H9 (cell line): ENCODE data around the gene C10orf120. TPM values are rescaled to one million over a fixed set of nuclear protein-coding genes. Genes with fewer than 3 reads are reported as not detected.

Experiments
- DNase-seq: peaks from one replicate; pipeline ENCODE4 v3.0.0-alpha.2; 2017
- H2AFZ ChIP-seq: one replicate; pipeline ENCODE4 v1.6.1; 2013; ENCODE audit warnings: mild to moderate bottlenecking, low read length, control low read depth, moderate library complexity
- H2AK5ac ChIP-seq: 2 replicates; pipeline ENCODE4 v1.6.1; 2013; ENCODE audit warnings: low read length, control low read depth, mixed read lengths; ENCODE audit not compliant: insufficient read length
- H2BK120ac ChIP-seq: one replicate; pipeline ENCODE4 v1.6.1; 2013; ENCODE audit warnings: low read depth, mild to moderate bottlenecking, low read length, control low read depth, inconsistent platforms; ENCODE audit not compliant: poor library complexity, severe bottlenecking
- H2BK12ac ChIP-seq: 2 replicates; pipeline ENCODE4 v1.6.1; 2013; ENCODE audit warnings: low read length, control low read depth, mixed read lengths, low read depth; ENCODE audit not compliant: insufficient read length
- H2BK15ac ChIP-seq: 2 replicates; pipeline ENCODE4 v1.6.1; 2013; ENCODE audit warnings: low read depth, low read length, control low read depth
- H2BK20ac ChIP-seq: one replicate; pipeline ENCODE4 v1.6.1; 2013; ENCODE audit warnings: low read depth, mild to moderate bottlenecking, low read length, control low read depth, inconsistent platforms; ENCODE audit not compliant: poor library complexity, severe bottlenecking
- H2BK5ac ChIP-seq: 2 replicates; pipeline ENCODE4 v1.6.1; 2013; ENCODE audit warnings: low read length, control low read depth, mixed read lengths; ENCODE audit not compliant: insufficient read length
- H3K14ac ChIP-seq: 2 replicates; pipeline ENCODE4 v1.6.1; 2013; ENCODE audit warnings: low read length, control low read depth; ENCODE audit not compliant: insufficient read depth
- H3K18ac ChIP-seq: 2 replicates; pipeline ENCODE4 v1.6.1; 2013; ENCODE audit warnings: low read depth, mild to moderate bottlenecking, mixed read lengths, low read length, control low read depth; ENCODE audit not compliant: insufficient read length
- H3K23ac ChIP-seq: 2 replicates; pipeline ENCODE4 v1.6.1; 2013; ENCODE audit warnings: low read length, control low read depth, mixed read lengths, low read depth; ENCODE audit not compliant: insufficient read length
- H3K23me2 ChIP-seq: 2 replicates; pipeline ENCODE4 v1.6.1; 2013; ENCODE audit warnings: low read depth, mild to moderate bottlenecking, mixed read lengths, low read length, control low read depth; ENCODE audit not compliant: insufficient read length, poor library complexity, severe bottlenecking
- H3K27ac ChIP-seq: 2 replicates; pipeline ENCODE4 v1.5.1; 2013; ENCODE audit warnings: low read length, control low read depth, mixed read lengths, low read depth; ENCODE audit not compliant: insufficient read length
- H3K27me3 ChIP-seq: 2 replicates; pipeline ENCODE4 v1.6.1; 2013; ENCODE audit warnings: low read length, control low read depth, inconsistent platforms; ENCODE audit not compliant: insufficient read depth
- H3K4ac ChIP-seq: 2 replicates; pipeline ENCODE4 v1.6.1; 2013; ENCODE audit warnings: low read depth, mild to moderate bottlenecking, control low read depth, inconsistent platforms, low read length, moderate library complexity
- H3K4me1 ChIP-seq: 2 replicates; pipeline ENCODE4 v1.6.1; 2013; ENCODE audit warnings: low read length, control low read depth, inconsistent platforms; ENCODE audit not compliant: insufficient read depth
- H3K4me2 ChIP-seq: 2 replicates; pipeline ENCODE4 v1.6.1; 2013; ENCODE audit warnings: low read length, control low read depth, mixed read lengths; ENCODE audit not compliant: insufficient read length, insufficient read depth
- H3K56ac ChIP-seq: 2 replicates; pipeline ENCODE4 v1.6.1; 2013; ENCODE audit warnings: low read depth, mild to moderate bottlenecking, mixed read lengths, low read length, control low read depth; ENCODE audit not compliant: insufficient read length
- H3K79me1 ChIP-seq: 2 replicates; pipeline ENCODE4 v1.6.1; 2013; ENCODE audit warnings: low read depth, mild to moderate bottlenecking, moderate library complexity, low read length, control low read depth, inconsistent platforms; ENCODE audit not compliant: insufficient read depth, poor library complexity, severe bottlenecking
- H3K79me2 ChIP-seq: 2 replicates; pipeline ENCODE4 v1.6.1; 2013; ENCODE audit warnings: low read length, control low read depth, inconsistent platforms; ENCODE audit not compliant: insufficient read depth
- H3K9ac ChIP-seq: 2 replicates; pipeline ENCODE4 v1.6.1; 2013; ENCODE audit warnings: low read length, control low read depth, mixed read lengths; ENCODE audit not compliant: insufficient read length; ENCODE audit errors: extremely low read depth
- H3K9me3 ChIP-seq: one replicate; pipeline ENCODE4 v1.6.1; 2013; ENCODE audit warnings: low read depth, low read length, inconsistent platforms; ENCODE audit not compliant: control insufficient read depth
- H3T11ph ChIP-seq: one replicate; pipeline ENCODE4 v1.6.1; 2013; ENCODE audit warnings: mild to moderate bottlenecking, low read length, control low read depth, inconsistent platforms
- H4K20me1 ChIP-seq: one replicate; pipeline ENCODE4 v1.6.1; 2013; ENCODE audit not compliant: control insufficient read depth, insufficient read length, insufficient read depth
- H4K5ac ChIP-seq: 2 replicates; pipeline ENCODE4 v1.6.1; 2013; ENCODE audit warnings: low read depth, mild to moderate bottlenecking, mixed read lengths, low read length, control low read depth; ENCODE audit not compliant: insufficient read length
- H4K8ac ChIP-seq: replicated peaks from 2 replicates; pipeline ENCODE4 v1.6.1; 2013; ENCODE audit warnings: low read length, control low read depth, mixed read lengths, low read depth; ENCODE audit not compliant: insufficient read length
- H4K91ac ChIP-seq: 2 replicates; pipeline ENCODE4 v1.6.1; 2013; ENCODE audit warnings: low read depth, mild to moderate bottlenecking, moderate library complexity, mixed read lengths, low read length, control low read depth; ENCODE audit not compliant: insufficient read length
- H3K27ac Mint-ChIP-seq, 3 experiments: 2 replicates in 2 of 3; 3 replicates in 1 of 3; pipeline ENCODE4 v1.8.0; 2020 to 2021; ENCODE audit warnings: mixed read lengths in 3 of 3, mild to moderate bottlenecking in 1 of 3, moderate library complexity in 1 of 3
- H3K27me3 Mint-ChIP-seq: 2 replicates; pipeline ENCODE4 v1.8.0; 2021; ENCODE audit warnings: low read depth, mild to moderate bottlenecking, moderate library complexity, mixed read lengths
- H3K36me3 Mint-ChIP-seq, 3 experiments: 2 replicates in 2 of 3; 3 replicates in 1 of 3; pipeline ENCODE4 v1.8.0; 2020 to 2021; ENCODE audit warnings: low read depth in 3 of 3, mixed read lengths in 3 of 3; ENCODE audit not compliant: insufficient read depth in 1 of 3
- H3K4me1 Mint-ChIP-seq, 2 experiments: 2 replicates each; pipeline ENCODE4 v1.8.0; 2020; ENCODE audit warnings: mixed read lengths in 2 of 2
- H3K4me3 Mint-ChIP-seq, 2 experiments: 2 replicates in 1 of 2; 3 replicates in 1 of 2; pipeline ENCODE4 v1.8.0; 2020 to 2021; ENCODE audit warnings: mild to moderate bottlenecking in 2 of 2, mixed read lengths in 2 of 2, moderate library complexity in 1 of 2
- H3K9me3 Mint-ChIP-seq, 2 experiments: 2 replicates in 1 of 2; 3 replicates in 1 of 2; pipeline ENCODE4 v1.8.0; 2020; ENCODE audit warnings: mild to moderate bottlenecking in 2 of 2, mixed read lengths in 2 of 2, moderate library complexity in 1 of 2
- WGBS: extraction: QIAGEN DNeasy Blood & Tissue Kit; methylation state at CpG from one replicate; pipeline ENCODE4 v1.1.7; 2013; ENCODE audit warnings: missing lambda C conversion rate, low lambda C conversion rate, mixed read lengths; ENCODE audit not compliant: insufficient read length; ENCODE audit errors: extremely low coverage; 5-methylcytosine and 5-hydroxymethylcytosine counted together
- total RNA-seq: library from RNA; stranded (reverse); gene quantifications from 2 replicates; pipeline ENCODE4 v1.2.1, GENCODE V29; 2021
- TF ChIP-seq, protein P1 (sequence below): fragments of 200-600 bp; sonication (generic); conservative IDR thresholded peaks from 3 replicates; pipeline ENCODE4 v1.8.0; 2021; ENCODE audit warnings: antibody characterized with exemption, mild to moderate bottlenecking

Gene C10orf120
- total RNA-seq, 1 experiment from 2014 or later: not detected

DNA sequence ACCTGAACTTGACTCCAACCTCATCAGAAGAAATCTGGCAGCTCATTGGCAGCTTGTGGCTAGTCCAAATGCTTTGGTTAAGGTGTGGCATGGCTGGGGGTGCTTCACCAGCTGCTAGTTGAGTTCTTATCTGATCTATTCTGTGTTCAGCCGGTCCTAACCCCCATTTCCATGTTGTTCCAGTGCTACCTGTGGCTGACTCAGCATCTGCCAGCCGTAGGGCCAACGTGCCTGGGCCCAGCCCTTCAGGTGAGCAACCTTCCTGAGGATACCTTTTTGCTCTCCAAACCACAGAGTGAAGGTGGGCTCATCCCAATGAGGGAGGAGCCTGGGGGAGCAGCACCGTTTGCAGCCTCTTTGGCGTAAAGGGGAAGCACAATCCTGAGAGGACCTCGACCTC, 46.8 kb upstream of the C10orf120 start:
- Histone ChIP-seq H2BK15ac (no peak overlapping the region), H4K20me1 (no peaks in the 10 kb centered on the region), H3K9me3 (no peaks in the 10 kb centered on the region), H4K5ac (no peak overlapping the region), H3K4me2 (no peak overlapping the region), H2BK20ac (no peak overlapping the region), H3K4ac (no peak overlapping the region), H3K14ac (no peak overlapping the region), H3T11ph (no peak overlapping the region), H4K8ac (no peak overlapping the region), H2BK12ac (no peak overlapping the region), H3K4me1 (no peaks in the 10 kb centered on the region), H3K18ac (no peak overlapping the region), H3K27me3 (no peaks in the 10 kb centered on the region), H3K79me1 (no peaks in the 10 kb centered on the region), H2BK5ac (no peak overlapping the region), H3K27ac (no peak overlapping the region), H3K79me2 (no peaks in the 10 kb centered on the region), H3K23me2 (no peaks in the 10 kb centered on the region), H3K23ac (no peak overlapping the region), H4K91ac (no peak overlapping the region), H3K9ac (no peak overlapping the region), H3K56ac (no peak overlapping the region), H2AK5ac (no peak overlapping the region), H2AFZ (no peak overlapping the region), H2BK120ac (no peak overlapping the region)
- DNase-seq: no peak
- H3K36me3 Mint-ChIP-seq: no peaks in the 10 kb centered on the region; a peak in 1 of 7 replicates
- peaks cover 2 to 4% of the 10 kb centered on the region in 2 experiments; a peak in 1 of 4 replicates for H3K4me1 Mint-ChIP-seq
- no CpG with 5 or more reads among the region's 6 CpGs for WGBS
- H3K9me3 Mint-ChIP-seq: no peaks in the 10 kb centered on the region; a peak in 1 of 5 replicates
- H3K27ac Mint-ChIP-seq: peak overlapping the region in 1 of 3 experiments; percentile 52; a peak in 1 of 7 replicates
- no peaks in the 10 kb centered on the region; the same call in 1 of the 2 replicates for H3K27me3 Mint-ChIP-seq
- TF ChIP-seq, protein P1, sequence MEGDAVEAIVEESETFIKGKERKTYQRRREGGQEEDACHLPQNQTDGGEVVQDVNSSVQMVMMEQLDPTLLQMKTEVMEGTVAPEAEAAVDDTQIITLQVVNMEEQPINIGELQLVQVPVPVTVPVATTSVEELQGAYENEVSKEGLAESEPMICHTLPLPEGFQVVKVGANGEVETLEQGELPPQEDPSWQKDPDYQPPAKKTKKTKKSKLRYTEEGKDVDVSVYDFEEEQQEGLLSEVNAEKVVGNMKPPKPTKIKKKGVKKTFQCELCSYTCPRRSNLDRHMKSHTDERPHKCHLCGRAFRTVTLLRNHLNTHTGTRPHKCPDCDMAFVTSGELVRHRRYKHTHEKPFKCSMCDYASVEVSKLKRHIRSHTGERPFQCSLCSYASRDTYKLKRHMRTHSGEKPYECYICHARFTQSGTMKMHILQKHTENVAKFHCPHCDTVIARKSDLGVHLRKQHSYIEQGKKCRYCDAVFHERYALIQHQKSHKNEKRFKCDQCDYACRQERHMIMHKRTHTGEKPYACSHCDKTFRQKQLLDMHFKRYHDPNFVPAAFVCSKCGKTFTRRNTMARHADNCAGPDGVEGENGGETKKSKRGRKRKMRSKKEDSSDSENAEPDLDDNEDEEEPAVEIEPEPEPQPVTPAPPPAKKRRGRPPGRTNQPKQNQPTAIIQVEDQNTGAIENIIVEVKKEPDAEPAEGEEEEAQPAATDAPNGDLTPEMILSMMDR: no peak
- H3K4me3 Mint-ChIP-seq: no peak overlapping the region
